ENCODE data around the gene NUTM2D. TPM values are rescaled to one million over a fixed set of nuclear protein-coding genes. Genes with fewer than 3 reads are reported as not detected.
"Not testable (repeated sequence)": the region's sequence is repeated elsewhere in the genome, so short reads cannot be mapped to it uniquely, and the experiment has no call there.

Gene NUTM2D
- total RNA-seq, 1 experiment from 2014 or later = 4.4 TPM

GRCh38 chr10:87396206-87396605, 38.7 kb downstream of the NUTM2D start:
- H3K36me3 ChIP-seq (ENCODE audit: control insufficient read depth, insufficient read depth, low read length); CTCF ChIA-PET; H3K4me1 Mint-ChIP-seq (ENCODE audit: low read depth, unreplicated experiment); DNase-seq; intact Hi-C loops (cut with micrococcal nuclease; ENCODE audit: unreplicated experiment); H3K27me3 ChIP-seq (replicated peaks; ENCODE audit: control insufficient read depth, insufficient read depth, low read length); H3K9me3 ChIP-seq; POLR2A ChIA-PET; H3K4me3 ChIP-seq (ENCODE audit: low read depth, low read length); H3K36me3 Mint-ChIP-seq (ENCODE audit: insufficient read depth, unreplicated experiment); BruUV-seq (replicated peaks); H3K4me3 Mint-ChIP-seq (ENCODE audit: unreplicated experiment); H3K9me3 Mint-ChIP-seq (ENCODE audit: unreplicated experiment); H3K27me3 Mint-ChIP-seq (ENCODE audit: insufficient read depth, unreplicated experiment); H3K4me1 ChIP-seq; H3K27ac Mint-ChIP-seq (ENCODE audit: unreplicated experiment): not testable (repeated sequence)

GRCh38 chr10:87398436-87398835, 40.9 kb downstream of the NUTM2D start:
- H3K36me3 Mint-ChIP-seq (ENCODE audit: insufficient read depth, unreplicated experiment); CTCF ChIA-PET; H3K27me3 Mint-ChIP-seq (ENCODE audit: insufficient read depth, unreplicated experiment); H3K36me3 ChIP-seq (ENCODE audit: control insufficient read depth, insufficient read depth, low read length); H3K4me3 Mint-ChIP-seq (ENCODE audit: unreplicated experiment); H3K27ac Mint-ChIP-seq (ENCODE audit: unreplicated experiment); BruUV-seq (replicated peaks); DNase-seq; H3K9me3 Mint-ChIP-seq (ENCODE audit: unreplicated experiment); H3K9me3 ChIP-seq; H3K4me3 ChIP-seq (ENCODE audit: low read depth, low read length); H3K27me3 ChIP-seq (replicated peaks; ENCODE audit: control insufficient read depth, insufficient read depth, low read length); POLR2A ChIA-PET; intact Hi-C loops (cut with micrococcal nuclease; ENCODE audit: unreplicated experiment); H3K4me1 ChIP-seq; H3K4me1 Mint-ChIP-seq (ENCODE audit: low read depth, unreplicated experiment): not testable (repeated sequence)

- H3K27ac Mint-ChIP-seq (ENCODE audit: unreplicated experiment); H3K27me3 ChIP-seq (replicated peaks; ENCODE audit: control insufficient read depth, insufficient read depth, low read length); H3K27me3 Mint-ChIP-seq (ENCODE audit: insufficient read depth, unreplicated experiment); intact Hi-C loops (cut with micrococcal nuclease; ENCODE audit: unreplicated experiment); H3K4me1 ChIP-seq; CTCF ChIA-PET; H3K9me3 Mint-ChIP-seq (ENCODE audit: unreplicated experiment); H3K4me1 Mint-ChIP-seq (ENCODE audit: low read depth, unreplicated experiment); H3K36me3 Mint-ChIP-seq (ENCODE audit: insufficient read depth, unreplicated experiment); POLR2A ChIA-PET; H3K36me3 ChIP-seq (ENCODE audit: control insufficient read depth, insufficient read depth, low read length); BruUV-seq (replicated peaks); H3K9me3 ChIP-seq: not testable (repeated sequence)
- H3K4me3 Mint-ChIP-seq (ENCODE audit: unreplicated experiment) = peak overlapping the region; percentile 51
- DNase-seq = peak in 1 of 2 experiments; percentile 15
- H3K4me3 ChIP-seq (ENCODE audit: low read depth, low read length) = peak overlapping the region; percentile 11; the same call in 1 of the 2 replicates
These were observed 50.2 kb downstream of the NUTM2D start for GRCh38 chr10:87407516-87408467.

DNA sequence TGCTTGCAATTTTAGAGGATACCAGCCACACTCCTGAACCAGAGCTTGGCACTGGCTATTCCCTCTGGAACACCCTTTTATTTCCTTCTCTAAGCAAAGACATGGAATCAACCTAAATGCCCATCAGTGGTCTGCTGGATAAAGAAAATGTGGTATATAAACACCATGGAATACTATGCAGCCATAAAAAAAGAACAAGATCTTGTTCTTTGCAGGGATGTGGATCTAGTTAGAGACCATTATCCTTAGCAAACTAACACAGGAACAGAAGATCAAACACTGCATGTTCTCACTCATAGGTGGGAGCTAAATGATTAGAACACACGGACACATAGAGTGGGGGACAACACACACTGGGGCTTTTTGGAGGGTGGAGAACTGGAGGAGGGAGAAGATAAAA, 56.4 kb downstream of the NUTM2D start:
- H3K27ac Mint-ChIP-seq (ENCODE audit: unreplicated experiment); H3K36me3 Mint-ChIP-seq (ENCODE audit: insufficient read depth, unreplicated experiment); BruUV-seq (replicated peaks); intact Hi-C loops (cut with micrococcal nuclease; ENCODE audit: unreplicated experiment); H3K4me1 Mint-ChIP-seq (ENCODE audit: low read depth, unreplicated experiment); H3K4me3 Mint-ChIP-seq (ENCODE audit: unreplicated experiment); H3K4me3 ChIP-seq (ENCODE audit: low read depth, low read length); H3K9me3 Mint-ChIP-seq (ENCODE audit: unreplicated experiment); DNase-seq; H3K27me3 ChIP-seq (replicated peaks; ENCODE audit: control insufficient read depth, insufficient read depth, low read length); POLR2A ChIA-PET; H3K27me3 Mint-ChIP-seq (ENCODE audit: insufficient read depth, unreplicated experiment); H3K4me1 ChIP-seq; H3K36me3 ChIP-seq (ENCODE audit: control insufficient read depth, insufficient read depth, low read length); H3K9me3 ChIP-seq; CTCF ChIA-PET: not testable (repeated sequence)

Other genes with a start within 250 kb of the NUTM2D start
- gene NUTM2A, start 132.3 kb upstream of the NUTM2D start, total RNA-seq (2022) = 0.21 and 0.23 TPM in 2 replicates
- gene MINPP1, start 147.1 kb downstream of the NUTM2D start, total RNA-seq (2022) = 24.8 and 26.6 TPM in 2 replicates